Measurements from ENCODE around the gene ZMYM2.
"Not testable (repeated sequence)": the region's sequence is repeated elsewhere in the genome, so short reads cannot be mapped to it uniquely, and the experiment has no call there.

The ZMYM2 gene

DNA sequence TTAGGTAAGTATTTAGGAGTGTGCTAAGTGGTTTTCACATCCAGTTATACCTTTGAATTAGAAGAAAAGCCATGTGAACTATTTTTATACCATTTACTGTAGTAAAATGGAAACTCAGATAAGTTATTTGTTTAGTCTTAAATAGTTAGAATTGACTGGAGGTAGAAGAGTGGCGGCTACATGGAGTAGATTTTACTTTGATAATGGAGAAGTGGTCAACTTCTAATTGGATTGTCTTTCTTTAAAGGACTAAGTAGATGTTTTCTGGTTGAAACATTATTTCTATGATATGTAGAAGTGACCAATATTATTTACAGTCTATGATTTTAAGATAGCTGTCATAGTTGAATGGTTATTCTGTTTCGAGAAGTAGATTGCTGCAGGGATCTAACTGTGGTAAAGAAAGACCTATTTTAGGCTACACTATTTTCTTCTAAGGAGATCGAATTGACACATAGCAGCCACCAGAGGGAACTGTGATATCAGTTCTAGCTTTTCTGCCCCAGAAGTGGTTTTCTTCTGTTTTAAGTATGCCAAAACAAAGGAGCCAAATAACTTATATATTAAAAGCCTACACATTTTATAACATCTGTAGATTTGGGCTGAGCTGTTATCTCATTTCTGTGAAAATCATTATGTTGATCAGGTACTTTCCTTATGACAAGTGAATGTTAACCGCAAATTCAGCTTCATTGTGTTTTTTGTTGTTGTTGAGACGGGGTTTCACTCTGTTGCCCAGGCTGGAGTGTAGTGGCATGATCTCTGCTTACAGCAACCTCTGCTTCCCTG lies 26.1 kb downstream of the ZMYM2 start:
- DNase-seq, result no peak

- no peak for DNase-seq
Observed at GRCh38 chr13:19985219-19985556, 26.7 kb downstream of the ZMYM2 start.

- no peak for DNase-seq
Observed at GRCh38 chr13:19991531-19991930, 33.0 kb downstream of the ZMYM2 start.

GRCh38 chr13:19993024-19993423 lies 34.5 kb downstream of the ZMYM2 start:
- DNase-seq, result no peak

- no peak for DNase-seq
Observed at GRCh38 chr13:19998960-19999359, 40.4 kb downstream of the ZMYM2 start.

- DNase-seq, result no peak
Observed at GRCh38 chr13:20000062-20000552, 41.6 kb downstream of the ZMYM2 start.

GRCh38 chr13:20001366-20002190 lies 43.1 kb downstream of the ZMYM2 start:
- DNase-seq, result no peak

GRCh38 chr13:20002787-20003186 lies 44.3 kb downstream of the ZMYM2 start:
- DNase-seq, result no peak

- DNase-seq, result no peak
Observed at GRCh38 chr13:20006206-20006605, 47.7 kb downstream of the ZMYM2 start.

DNA sequence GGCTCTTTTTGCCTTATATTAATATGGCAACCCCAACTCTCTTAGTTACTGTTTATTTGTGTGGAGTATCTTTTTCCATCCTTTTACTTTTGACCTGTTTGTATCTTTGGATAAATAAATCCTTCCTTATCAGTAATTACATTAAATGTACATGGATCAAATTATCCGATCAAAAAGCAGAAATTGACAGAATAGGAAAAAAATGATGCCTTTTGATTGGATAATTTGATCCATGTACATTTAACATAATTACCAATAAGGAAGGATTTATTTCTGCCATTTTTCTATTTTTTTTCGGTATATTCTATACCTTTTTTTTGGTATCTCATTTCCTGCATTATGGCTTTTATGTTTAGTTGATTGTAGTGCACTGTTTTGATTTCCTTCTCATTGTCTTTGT lies 57.2 kb downstream of the ZMYM2 start:
- no peak for DNase-seq

- DNase-seq, result no peak
Observed at GRCh38 chr13:20016649-20017364, 58.3 kb downstream of the ZMYM2 start.

DNA sequence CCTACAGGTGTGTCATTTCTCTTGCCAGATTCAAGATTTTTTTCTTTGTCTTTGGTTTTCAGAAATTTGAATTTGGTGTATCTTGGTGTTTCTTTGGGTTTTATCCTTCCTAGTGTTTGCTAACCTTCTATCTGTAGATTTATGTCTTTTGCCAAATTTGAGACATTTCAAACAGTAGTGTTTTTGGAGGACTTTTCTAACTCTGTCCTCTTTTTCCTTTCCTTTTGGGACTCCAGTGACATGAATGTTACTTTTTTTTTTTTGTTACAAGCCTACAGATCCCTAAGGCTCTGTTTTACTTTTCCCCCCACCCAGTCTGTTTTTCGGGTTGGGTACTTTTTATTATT lies 58.8 kb downstream of the ZMYM2 start:
- no peak for DNase-seq

DNA sequence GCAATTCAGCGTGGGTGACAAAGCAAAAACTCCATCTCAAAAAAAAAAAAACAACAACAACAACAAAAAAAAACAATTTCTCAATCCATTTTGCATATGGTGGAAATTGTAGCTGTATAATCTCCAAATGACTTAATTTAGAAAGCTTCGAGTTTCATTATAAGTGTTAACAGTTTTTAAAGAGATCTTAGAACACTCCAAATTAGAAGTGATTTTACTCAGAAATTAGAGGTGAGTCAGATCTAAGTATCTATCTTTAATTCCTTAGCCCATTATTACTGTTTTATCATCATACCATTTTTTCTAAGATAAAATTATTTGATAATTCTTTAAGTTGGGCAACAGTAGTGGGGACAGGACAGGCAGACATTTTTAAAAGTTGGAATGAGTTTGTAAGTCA lies 60.5 kb downstream of the ZMYM2 start:
- DNase-seq, result no peak

GRCh38 chr13:20024702-20025101 lies 66.2 kb downstream of the ZMYM2 start:
- DNase-seq, result no peak

GRCh38 chr13:20028953-20029352 lies 70.4 kb downstream of the ZMYM2 start:
- DNase-seq, result no peak

DNA sequence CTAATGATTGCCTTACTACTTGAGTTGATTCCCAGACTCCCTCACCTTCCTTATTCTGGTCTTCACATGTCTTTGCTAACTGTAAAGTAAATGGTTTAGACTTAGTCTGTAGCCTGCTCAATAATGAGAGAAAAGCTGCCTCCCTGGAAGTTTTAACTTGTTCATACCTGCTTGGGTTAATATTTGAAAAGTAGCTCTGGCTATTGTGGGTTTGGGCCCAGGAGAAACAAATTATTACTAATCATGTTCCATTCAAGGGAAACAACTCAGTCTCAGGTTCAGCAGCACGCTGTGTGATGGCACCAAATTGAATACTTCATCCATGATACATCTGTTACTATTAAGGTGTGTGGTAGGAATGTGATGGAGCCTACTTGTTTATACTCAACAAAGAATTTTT lies 75.0 kb downstream of the ZMYM2 start:
- DNase-seq, result no peak

DNA sequence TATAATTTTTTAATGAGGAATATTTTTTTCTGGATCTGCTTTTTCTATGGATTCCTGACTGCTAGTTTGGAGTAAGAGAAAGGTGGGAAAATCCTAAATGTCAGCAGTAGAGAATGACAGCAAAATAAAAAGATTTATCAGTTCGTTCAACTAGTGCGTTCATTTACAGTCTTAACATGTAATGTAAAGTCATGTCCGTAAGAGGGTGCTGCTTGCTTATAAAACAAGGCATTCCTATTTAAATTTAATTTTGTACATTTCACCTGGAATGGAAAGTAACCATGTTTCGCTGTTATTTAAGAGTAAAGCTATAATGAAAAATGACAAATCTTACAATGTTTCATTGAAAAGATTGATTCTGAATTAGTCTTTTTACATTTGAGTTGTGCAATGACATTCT lies 76.6 kb downstream of the ZMYM2 start:
- DNase-seq, result no peak

GRCh38 chr13:20037908-20038307 lies 79.4 kb downstream of the ZMYM2 start:
- no peak for DNase-seq

DNA sequence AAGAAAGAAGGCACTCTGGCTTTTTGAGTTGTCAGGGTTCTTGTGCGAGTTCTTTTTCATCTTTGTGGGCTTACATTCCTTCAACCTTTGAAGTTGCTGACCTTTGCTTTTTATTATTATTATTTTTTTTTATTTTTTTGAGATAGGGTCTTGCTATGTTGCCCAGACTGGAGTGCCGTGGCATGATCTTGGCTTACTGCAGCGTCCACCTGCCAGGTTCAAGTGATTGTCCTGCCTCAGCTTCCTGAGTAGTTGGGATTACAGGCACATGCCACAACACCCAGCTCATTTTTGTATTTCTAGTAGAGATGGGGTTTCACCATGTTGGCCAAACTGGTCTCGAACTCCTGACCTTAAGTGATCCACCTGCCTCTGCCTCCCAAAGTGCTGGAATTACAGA lies 84.1 kb downstream of the ZMYM2 start:
- DNase-seq, result not testable (repeated sequence)

DNA sequence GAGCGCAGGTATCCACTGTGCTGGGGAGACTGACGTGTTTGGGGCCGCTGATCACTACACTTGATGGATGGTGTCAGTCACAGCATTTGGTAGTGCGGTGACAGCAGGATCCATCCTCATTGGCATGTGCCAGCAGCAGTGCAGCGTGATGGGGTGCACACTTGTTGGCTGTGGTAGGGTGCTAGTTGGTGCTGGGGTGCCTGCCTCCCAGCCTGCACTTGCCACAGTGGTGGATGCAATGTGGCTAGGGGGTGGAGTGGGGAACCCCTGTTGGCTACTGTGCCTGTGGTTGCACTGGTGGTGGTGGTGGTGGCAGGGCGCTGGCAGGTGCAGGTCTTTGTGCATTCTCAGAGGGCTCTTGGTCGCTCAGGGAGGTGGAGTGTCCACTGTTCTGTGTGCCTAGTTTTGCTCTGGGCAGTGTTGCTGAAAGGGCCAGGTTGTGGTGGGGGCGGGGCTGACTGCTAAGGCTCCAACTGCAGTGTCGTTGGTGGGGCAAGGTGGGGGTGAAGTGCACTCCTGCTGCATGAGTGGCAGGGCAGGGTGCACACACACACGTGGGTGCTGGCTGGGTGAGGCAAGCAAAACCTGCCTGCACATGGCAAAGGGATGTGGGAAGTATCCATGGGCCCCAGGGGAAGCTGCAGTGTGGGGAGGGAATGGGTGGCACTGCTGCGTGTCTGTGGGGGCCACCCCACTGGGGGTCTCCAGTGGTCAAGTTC lies 84.8 kb downstream of the ZMYM2 start:
- DNase-seq, result no peak

DNA sequence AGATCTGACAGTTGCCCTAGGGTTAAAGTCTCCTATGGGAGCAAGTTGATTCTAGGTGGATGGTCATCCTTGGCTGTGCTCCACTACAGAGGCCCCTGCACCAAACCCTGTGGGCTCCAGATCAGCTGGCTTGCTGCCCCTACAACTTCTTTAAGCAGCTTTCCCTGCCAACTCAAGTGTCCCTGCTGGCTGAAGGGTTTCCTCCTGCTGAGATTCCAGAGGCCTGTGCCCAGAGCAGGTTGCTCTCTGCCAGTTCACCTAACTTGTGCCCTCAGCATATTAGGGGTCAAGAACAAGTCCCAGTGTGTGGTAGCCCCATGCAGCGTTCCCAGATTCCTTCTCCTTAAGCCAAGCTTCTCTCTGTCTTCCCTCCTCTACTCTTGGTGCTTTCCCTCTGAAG lies 85.6 kb downstream of the ZMYM2 start:
- no peak for DNase-seq

GRCh38 chr13:20045950-20046548 lies 87.5 kb downstream of the ZMYM2 start:
- no peak for DNase-seq

Measured in CD4-positive, alpha-beta T cell treated with Interleukin-6 for 4 hours (primary cell).